GM12892 (cell line): ENCODE data around the gene GIPC2.
A peak's percentile ranks its signal among the peaks of the same experiment; 100 is the strongest.
"Not testable (repeated sequence)": the region's sequence is repeated elsewhere in the genome, so short reads cannot be mapped to it uniquely, and the experiment has no call there.

ENCODE experiments used
- DNase-seq: peaks from one replicate; pipeline ENCODE4 v3.0.0; 2011; ENCODE audit not compliant: insufficient read length
- FAIRE-seq: peaks from 2 replicates; lab custom pipeline; 2011; peaks lifted over from hg19 to GRCh38; lab: Jason Lieb, UNC
- POLR2A ChIP-seq: IDR thresholded peaks from 2 replicates; pipeline ENCODE4 v1.6.1; 2011; ENCODE audit warnings: low read depth, low read length, control low read depth
- POLR2AphosphoS5 ChIP-seq: IDR thresholded peaks from 2 replicates; pipeline ENCODE4 v1.6.1; 2011; ENCODE audit warnings: low read depth, low read length, control low read depth
- TAF1 ChIP-seq: IDR thresholded peaks from 2 replicates; pipeline ENCODE4 v1.6.1; 2011; ENCODE audit warnings: low read depth, mild to moderate bottlenecking, control low read depth, low read length, borderline replicate concordance

The GIPC2 gene

DNA sequence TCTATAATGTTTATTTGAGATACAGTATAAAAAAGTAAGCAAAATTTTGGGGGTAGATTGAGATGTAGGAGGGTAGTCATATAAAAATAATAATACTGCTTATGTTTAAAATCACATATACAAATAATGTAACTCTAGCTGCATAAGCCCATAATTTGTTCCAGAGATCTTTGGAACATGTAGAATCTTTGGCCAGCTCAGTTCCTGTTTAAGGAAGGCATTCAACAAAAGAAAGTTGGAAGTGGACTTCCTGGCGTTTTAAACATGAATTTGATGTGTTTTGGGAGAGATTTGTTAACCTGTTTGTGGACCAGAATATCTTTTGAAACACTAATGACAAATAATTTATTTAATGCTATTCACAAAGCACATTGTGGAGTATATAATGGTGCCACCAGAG is 27.7 kb downstream of the GIPC2 start:
- DNase-seq = no peak
- TF ChIP-seq POLR2AphosphoS5 (no peak), POLR2A (no peak), TAF1 (no peak)
- FAIRE-seq = no peak

DNA sequence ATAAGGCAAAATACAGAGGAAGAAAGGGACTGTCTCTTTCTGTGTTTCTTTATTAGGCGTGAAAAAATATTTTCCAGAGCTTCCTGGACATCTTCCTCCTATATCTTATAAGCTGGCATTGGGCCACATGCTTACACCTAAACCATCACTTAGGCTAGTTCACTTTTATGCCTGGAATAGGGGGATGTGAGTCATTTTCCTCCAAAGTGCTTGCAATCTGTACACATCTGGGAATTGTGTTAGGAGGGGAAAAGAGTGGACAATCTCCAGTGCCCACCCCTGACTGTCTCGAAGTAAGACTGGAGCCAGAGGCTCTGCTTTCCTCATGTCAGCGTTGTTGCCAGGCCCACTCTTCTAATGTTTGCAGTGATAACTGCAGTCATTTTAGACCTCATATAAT is 29.9 kb downstream of the GIPC2 start:
- FAIRE-seq (no peak), DNase-seq (no peak)
- no peak for TF ChIP-seq POLR2AphosphoS5
- no peak for TF ChIP-seq TAF1
- no peak for TF ChIP-seq POLR2A

DNA sequence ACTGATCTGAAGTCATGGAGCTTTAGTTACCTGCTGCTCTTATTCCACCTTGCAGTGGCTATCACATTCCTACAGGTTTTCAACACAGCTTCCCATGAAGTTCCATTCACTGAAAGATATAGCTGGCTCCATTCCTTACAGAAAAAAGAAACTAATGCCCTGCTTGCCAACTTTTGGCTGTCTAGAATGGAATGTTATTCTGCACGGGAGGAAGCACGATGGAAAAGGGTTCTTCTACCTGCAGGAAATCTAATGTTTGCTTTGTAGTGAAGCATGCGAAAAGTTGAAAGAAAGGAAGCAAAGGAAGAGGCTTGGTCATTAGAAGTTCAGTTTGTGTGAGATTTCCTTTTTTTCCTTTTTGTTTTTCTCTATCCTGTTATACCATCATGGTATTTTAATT is 32.6 kb downstream of the GIPC2 start:
- no peak for DNase-seq
- no peak for FAIRE-seq
- TF ChIP-seq TAF1 (no peak), POLR2A (no peak), POLR2AphosphoS5 (no peak)

DNA sequence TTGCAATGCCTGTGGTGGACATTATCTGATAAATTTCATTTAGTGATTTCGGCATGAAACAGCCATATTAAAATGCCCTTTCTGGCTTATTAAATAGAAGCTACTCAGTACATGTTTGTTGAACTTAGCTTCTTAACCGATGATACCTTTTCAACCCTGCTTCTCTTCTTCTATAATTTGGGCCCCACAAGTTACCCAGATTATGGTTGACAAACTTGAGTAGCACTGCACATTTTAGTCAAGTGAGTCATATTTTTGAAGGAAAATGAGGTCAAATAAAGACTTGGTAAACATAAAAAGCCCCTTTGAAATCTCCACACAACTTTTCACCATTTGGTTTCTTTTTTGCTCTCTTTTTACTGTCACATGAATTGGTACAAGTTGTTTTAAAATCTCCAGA is 33.8 kb downstream of the GIPC2 start:
- FAIRE-seq (no peak), DNase-seq (no peak)
- TF ChIP-seq POLR2A (no peak), POLR2AphosphoS5 (no peak), TAF1 (no peak)

DNA sequence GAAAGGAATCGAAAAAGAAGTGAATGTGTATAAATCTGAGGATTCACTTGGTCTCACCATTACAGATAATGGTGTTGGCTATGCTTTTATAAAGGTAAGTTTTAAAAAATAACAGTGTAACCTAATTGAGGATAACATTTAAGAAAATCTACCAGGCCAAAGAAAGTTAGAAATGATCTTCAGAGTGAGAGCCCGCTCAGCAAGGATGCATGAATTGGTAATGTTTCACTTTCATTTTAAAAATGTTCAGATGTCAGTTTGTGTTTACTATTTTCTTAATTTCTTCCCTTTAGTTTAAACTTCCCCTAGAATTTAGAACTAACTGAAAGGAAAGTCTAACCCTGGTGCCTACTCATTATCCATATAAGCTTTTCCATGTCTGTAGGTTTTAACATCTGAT is 35.0 kb downstream of the GIPC2 start:
- TF ChIP-seq POLR2AphosphoS5 (no peak), TAF1 (no peak), POLR2A (no peak)
- FAIRE-seq = no peak
- no peak for DNase-seq

DNA sequence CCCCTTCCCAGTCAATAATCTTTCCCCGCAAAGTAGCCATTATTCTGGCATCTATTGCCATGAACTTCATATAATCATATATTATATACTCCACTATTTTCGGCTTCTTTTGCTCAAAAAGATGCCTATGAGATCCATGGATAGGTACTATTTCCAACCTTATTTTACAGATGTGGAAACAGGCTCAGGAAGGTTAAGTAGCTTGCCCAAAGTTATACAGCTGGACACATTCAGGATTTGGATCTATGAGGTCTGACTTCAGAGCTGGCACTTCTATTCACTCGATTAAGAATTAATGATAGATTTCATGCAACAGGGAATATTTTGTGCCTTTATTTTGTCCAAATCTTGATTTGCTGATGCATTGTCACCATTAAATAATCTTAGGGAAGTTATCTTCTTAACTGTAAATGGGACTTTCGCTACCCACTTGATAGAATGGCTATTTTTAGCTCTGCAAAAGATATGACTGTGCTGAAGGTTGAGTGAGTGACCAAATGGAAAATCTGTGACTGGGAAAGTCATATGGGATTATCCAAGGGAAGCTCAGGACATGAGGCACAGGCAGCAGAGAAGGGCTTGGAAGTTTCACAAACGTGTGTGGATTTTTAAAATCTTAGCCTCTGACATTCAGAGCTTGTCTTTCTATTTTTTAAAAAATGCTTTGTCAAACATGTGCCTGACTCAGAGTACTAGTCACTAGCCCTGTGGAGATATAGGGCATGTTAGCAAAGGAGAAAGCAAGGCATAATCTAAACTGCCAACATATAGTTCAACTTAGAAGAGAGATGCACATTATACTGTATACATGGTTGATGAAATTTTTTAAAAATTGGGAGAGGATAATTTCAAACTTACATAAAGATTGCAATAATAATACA is 36.5 kb downstream of the GIPC2 start:
- TF ChIP-seq TAF1 = no peak
- TF ChIP-seq POLR2A = no peak
- no peak for DNase-seq
- no peak for FAIRE-seq

DNA sequence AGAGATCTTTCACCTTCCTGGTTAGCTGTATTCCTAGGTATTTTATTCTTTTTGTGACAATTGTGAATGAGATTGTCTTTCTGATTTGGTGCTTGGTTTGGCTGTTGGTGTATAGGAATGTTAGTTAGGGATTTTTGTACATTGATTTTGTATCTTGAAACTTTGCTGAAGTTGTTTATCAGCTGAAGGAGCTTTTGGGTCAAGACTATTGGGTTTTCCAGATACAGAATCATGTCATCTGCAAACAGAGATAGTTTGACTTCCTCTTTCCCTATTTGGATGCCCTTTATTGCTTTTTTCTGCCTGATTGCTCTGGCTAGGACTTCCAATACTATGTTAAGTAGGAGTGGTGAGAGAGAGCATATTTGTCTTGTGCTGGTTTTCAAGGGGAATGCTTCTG is 38.9 kb downstream of the GIPC2 start:
- not testable (repeated sequence) for FAIRE-seq, DNase-seq

DNA sequence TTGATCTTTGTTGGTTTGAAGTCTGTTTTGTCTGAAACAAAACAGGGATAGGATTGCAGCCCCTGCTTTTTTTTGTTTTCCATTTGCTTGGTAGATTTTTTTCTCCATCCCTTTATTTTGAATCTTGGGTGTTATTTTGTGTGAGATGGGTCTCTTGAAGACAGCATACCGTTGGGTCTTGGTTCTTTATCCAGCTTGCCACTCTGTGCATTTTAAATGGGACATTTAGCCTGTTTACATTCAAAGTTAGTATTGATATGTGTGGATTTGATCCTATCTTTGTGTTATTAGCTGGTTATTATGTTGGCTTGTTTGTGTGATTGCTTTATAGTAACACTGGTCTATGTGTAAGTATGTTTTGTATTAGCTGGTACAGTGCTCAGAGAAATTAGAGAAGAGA is 40.9 kb downstream of the GIPC2 start:
- peak; percentile 66 for FAIRE-seq
- TF ChIP-seq TAF1 = no peak
- TF ChIP-seq POLR2A = no peak
- TF ChIP-seq POLR2AphosphoS5 = no peak
- no peak for DNase-seq

DNA sequence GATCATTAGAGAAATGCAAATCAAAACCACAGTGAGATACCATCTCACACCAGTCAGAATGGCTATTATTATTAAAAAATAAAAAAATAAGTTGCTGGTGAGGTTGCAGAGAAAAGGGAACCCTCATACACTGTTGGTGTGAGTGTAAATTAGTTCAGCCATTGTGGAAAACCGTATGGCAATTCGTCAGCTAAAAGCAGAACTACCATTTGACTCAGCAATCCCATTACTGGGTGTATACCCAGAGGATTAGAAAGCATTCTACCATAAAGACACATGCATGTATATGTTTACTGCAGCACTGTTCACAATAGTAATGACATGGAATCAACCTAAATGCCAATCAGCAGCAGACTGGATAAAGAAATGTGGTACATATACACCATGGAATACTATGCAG is 42.2 kb downstream of the GIPC2 start:
- DNase-seq (no peak), FAIRE-seq (peak; percentile 82)
- TF ChIP-seq POLR2AphosphoS5 (no peak), TAF1 (no peak), POLR2A (no peak)

DNA sequence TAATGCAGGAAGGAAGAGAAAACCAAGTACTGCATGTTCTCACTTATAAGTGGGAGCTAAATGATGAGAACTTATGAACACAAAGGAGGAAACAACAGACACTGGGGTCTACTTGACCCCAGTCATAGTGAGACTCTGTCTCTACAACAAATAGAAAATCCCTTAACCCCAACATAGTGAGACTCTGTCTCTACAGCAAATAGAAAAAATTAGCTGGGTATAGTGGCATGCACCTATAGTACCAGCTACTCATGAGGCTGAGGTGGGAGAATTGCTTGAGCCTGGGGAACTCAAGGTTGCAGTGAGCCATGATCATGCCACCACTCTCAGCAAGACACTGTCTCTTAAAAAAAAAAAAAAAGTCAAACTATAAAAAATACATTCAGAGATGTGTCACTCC is 42.7 kb downstream of the GIPC2 start:
- no peak for TF ChIP-seq TAF1
- TF ChIP-seq POLR2A = no peak
- TF ChIP-seq POLR2AphosphoS5 = no peak
- no peak for DNase-seq
- no peak for FAIRE-seq

DNA sequence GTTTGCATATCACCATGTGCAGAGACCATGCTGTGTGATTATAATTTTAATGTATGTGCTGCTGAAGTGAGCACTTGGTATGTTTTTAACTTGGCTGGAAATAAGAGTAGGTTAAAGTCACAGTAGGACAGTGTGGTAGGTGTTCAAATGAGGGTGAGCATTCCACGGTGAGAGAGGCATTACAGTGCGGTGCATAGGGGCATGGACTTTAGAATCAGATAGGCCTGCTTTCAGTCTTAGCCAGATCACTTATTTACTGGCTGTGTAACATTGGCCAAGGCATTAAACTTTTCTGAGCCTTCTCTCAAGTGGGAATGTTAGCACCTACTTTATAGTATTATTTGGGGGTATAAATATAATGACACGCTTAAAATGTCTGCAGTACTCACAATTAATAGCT is 43.2 kb downstream of the GIPC2 start:
- FAIRE-seq (no peak), DNase-seq (no peak)
- TF ChIP-seq POLR2A = no peak
- TF ChIP-seq TAF1 = no peak
- no peak for TF ChIP-seq POLR2AphosphoS5

DNA sequence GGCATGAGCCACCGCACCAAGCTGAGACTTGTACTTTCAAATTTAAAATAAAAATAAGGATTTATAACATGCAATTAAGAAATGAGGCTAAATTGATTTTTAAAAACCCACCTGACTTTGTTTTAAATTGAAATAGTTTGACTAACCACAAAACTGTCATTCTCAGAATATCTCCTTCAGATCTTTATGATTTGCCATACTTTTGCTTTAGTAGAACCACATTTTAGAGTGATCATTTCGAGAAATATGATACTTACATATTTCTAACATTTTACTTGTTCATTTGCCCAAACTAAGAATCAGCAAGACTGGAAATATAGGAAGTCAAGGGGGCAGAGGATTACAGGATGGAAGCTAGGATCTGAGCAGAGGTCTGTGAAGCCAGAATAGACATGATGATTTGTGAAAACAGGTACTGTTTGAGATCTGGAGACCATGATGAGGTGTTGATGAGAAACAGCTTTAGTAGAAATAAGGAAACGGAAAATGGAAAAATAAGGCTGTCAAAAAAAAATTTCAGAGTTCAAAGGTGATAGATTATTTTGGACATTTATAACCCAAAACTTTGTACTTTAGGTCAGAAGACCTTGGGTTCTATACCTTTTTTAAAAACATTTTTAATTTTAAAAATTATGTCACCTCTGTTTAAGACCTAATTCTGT is 44.8 kb downstream of the GIPC2 start:
- DNase-seq (no peak), FAIRE-seq (no peak)
- TF ChIP-seq POLR2A = no peak
- no peak for TF ChIP-seq TAF1
- no peak for TF ChIP-seq POLR2AphosphoS5

DNA sequence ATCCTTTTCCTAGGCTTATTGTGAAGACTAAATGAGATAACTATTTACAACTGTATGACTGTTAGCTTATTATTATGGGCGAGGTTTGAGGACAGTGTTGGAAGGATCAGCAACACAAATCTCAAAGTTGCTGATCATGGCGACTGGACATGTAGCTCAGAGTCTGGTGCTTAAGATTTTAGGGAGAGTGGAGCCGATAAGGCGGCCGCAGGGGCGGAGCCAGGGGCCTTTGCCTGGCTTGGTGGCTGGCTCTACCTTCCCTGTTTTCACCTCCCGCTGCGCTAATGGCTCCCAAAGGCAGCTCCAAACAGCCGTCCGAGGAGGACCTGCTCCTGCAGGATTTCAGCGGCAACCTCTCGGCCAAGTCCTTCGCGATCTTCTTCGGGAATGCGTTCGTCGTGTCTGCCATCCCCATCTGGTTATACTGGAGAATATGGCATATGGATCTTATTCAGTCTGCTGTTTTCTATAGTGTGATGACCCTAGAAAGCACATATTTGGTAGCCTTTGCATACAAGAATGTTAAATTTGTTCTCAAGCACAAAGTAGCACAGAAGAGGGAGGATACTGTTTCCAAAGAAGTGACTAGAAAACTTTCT is 45.5 kb downstream of the GIPC2 start:
- no peak for DNase-seq
- TF ChIP-seq POLR2AphosphoS5 (no peak), TAF1 (no peak), POLR2A (no peak)
- FAIRE-seq = no peak
